Stomach (tissue), 9 donors: ENCODE measurements around the gene B4GALT4. TPM values are rescaled to one million over a fixed set of nuclear protein-coding genes. Genes with fewer than 3 reads are reported as not detected.

Experiments used
- DNase-seq, 2 donors: peaks; one replicate each; pipeline versions ENCODE4 v3.0.0 to v3.0.0-alpha.2; 2013 to 2019
- H3K27ac ChIP-seq, 5 donors: fragments of 200-600 bp in 4 of 5; sonication (generic) in 4 of 5; one replicate each; pipeline ENCODE4 v1.5.1; 2013 to 2019; ENCODE audit warnings: mild to moderate bottlenecking in 1 of 5, moderate library complexity in 1 of 5
- H3K27me3 ChIP-seq, 3 donors: fragments of 200-600 bp; sonication (generic); one replicate each; pipeline ENCODE4 v1.5.1; 2017 to 2019; ENCODE audit warnings: mixed run types in 1 of 3
- H3K36me3 ChIP-seq, 4 donors: fragments of 200-600 bp; sonication (generic); 1 replicate in 3 of 4; 2 replicates in 1 of 4; pipeline ENCODE4 v1.5.1; 2016 to 2019
- H3K4me1 ChIP-seq, 4 donors: fragments of 200-600 bp; sonication (generic); one replicate each; pipeline ENCODE4 v1.5.1; 2016 to 2019
- H3K4me3 ChIP-seq, 4 donors: fragments of 200-600 bp; sonication (generic) in 3 of 4; one replicate each; pipeline ENCODE4 v1.5.1; 2016 to 2019; ENCODE audit warnings: mild to moderate bottlenecking in 1 of 4
- H3K9me3 ChIP-seq, 4 donors: fragments of 200-600 bp; sonication (generic); one replicate each; pipeline ENCODE4 v1.5.1; 2016 to 2019
- CTCF ChIP-seq, 7 experiments: fragments of 450-650 bp in 4 of 7; fragments of 200-600 bp in 3 of 7; sonication (generic) in 3 of 7; IDR thresholded peaks; one replicate each; pipeline ENCODE4 v1.5.1; 2016 to 2019; ENCODE audit warnings: antibody characterized with exemption in 7 of 7, control low read depth in 2 of 7, mild to moderate bottlenecking in 1 of 7
- EP300 ChIP-seq: sonication (generic); formaldehyde crosslinking; IDR thresholded peaks from one replicate; pipeline ENCODE4 v1.6.1; 2017; ENCODE audit warnings: antibody characterized with exemption
- POLR2A ChIP-seq, 4 donors: fragments of 450-650 bp; IDR thresholded peaks; one replicate each; pipeline ENCODE4 v1.6.1; 2016; ENCODE audit warnings: antibody characterized with exemption in 4 of 4, control low read depth in 2 of 4, mild to moderate bottlenecking in 1 of 4, moderate library complexity in 1 of 4
- POLR2AphosphoS5 ChIP-seq, 3 donors: sonication (generic); formaldehyde crosslinking; IDR thresholded peaks; one replicate each; pipeline ENCODE4 v1.6.1; 2016; ENCODE audit warnings: antibody characterized with exemption in 3 of 3
- WGBS, 5 donors: extraction: QIAGEN DNeasy Blood & Tissue Kit in 3 of 5; methylation state at CpG; one replicate each; pipeline versions ENCODE4 v1.1.5 to v1.1.7; 2013 to 2018; 5-methylcytosine and 5-hydroxymethylcytosine counted together
- intact Hi-C: fragments of 100-400 bp; cut with DNase I; formaldehyde crosslinking; loops from one replicate; pipeline ENCODE4 v1.15.1; 2023; ENCODE audit warnings: low total_unique reads
- polyA plus RNA-seq, 3 donors: library from polyadenylated mRNA; stranded (reverse); fragments of 200-250 nt; gene quantifications; one replicate each; pipeline ENCODE4 v1.2.3, GENCODE V29; 2013
- total RNA-seq, 5 donors: library from RNA; depleted of rRNA; stranded (reverse); fragments of >200 nt; gene quantifications; one replicate each; pipeline versions ENCODE4 v1.1.0 to v1.2.3, GENCODE V29; 2014 to 2016
- donor health status: healthy with polysubstance abuse.
- donor health status: Bipolar disorder and iron deficiency.
- donor health status: healthy.

Gene B4GALT4
- total and polyA plus RNA-seq, 8 donors: 5.5 to 39.7 (median 14.0) TPM

- TF ChIP-seq EP300 (no peak), POLR2AphosphoS5 (IDR thresholded peaks at IDR 0.05) (no peak), POLR2A (IDR thresholded peaks at IDR 0.05) (no peak), CTCF (IDR thresholded peaks at IDR 0.05) (no peak)
- no peak overlapping the region for H3K27ac ChIP-seq
- H3K4me3 ChIP-seq: no peak overlapping the region
- DNase-seq: no peak
- H3K27me3 ChIP-seq: no peaks in the 10 kb centered on the region
- intact Hi-C loops: no loop called here
- WGBS, 5 donors: 76 to 99% (median 90%) methylated on average over 3 of the region's 3 CpGs
- H3K36me3 ChIP-seq: peaks cover 5 to 42% (median 34%) of the 10 kb centered on the region in 4 donors
- H3K4me1 ChIP-seq: peaks cover 0 to 19% (median 2%) of the 10 kb centered on the region in 4 donors
- H3K9me3 ChIP-seq: no peaks in the 10 kb centered on the region
Measured at GRCh38 chr3:119207512-119207875, 33.2 kb downstream of the B4GALT4 start.

- Histone ChIP-seq H3K27ac (no peak overlapping the region), H3K4me3 (no peak overlapping the region), H3K36me3 (peaks cover 2 to 36% (median 27%) of the 10 kb centered on the region in 4 donors), H3K4me1 (peaks cover 0 to 18% (median 2%) of the 10 kb centered on the region in 4 donors), H3K9me3 (no peaks in the 10 kb centered on the region), H3K27me3 (no peaks in the 10 kb centered on the region)
- intact Hi-C loops: no loop called here
- peak in 1 of 2 donors; percentile 32 for DNase-seq
- 74 to 83% (median 78%) methylated on average over 4 of the region's 4 CpGs for WGBS, 5 donors
- no peak for TF ChIP-seq CTCF (IDR thresholded peaks at IDR 0.05)
- no peak for TF ChIP-seq POLR2A (IDR thresholded peaks at IDR 0.05)
- no peak for TF ChIP-seq EP300
- no peak for TF ChIP-seq POLR2AphosphoS5 (IDR thresholded peaks at IDR 0.05)
Measured at GRCh38 chr3:119206611-119207511, 33.8 kb downstream of the B4GALT4 start.

DNA sequence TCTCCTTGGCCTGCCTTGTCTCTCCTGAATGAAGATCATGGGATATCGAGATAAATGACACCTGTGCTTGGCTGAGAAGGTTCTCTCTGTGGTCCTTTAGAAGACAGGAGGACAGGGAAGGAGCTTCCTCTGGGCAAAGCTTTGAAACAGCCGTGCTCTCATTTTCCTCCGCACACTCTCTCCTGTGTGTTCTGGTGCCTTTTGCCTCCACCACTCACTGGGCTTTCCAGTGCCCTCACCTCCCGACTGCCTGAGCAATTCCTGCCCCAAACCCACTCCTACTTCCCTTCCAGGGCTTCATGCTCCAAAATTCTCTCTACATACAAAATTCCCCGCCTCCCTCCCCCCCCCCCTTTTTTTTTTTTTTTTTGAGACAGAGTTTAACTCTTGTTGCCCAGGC is 35.0 kb downstream of the B4GALT4 start:
- Histone ChIP-seq H3K27ac (no peak overlapping the region), H3K36me3 (peaks cover 0 to 24% (median 16%) of the 10 kb centered on the region in 4 donors), H3K9me3 (no peaks in the 10 kb centered on the region), H3K4me1 (peaks cover 0 to 11% (median 2%) of the 10 kb centered on the region in 4 donors), H3K27me3 (no peaks in the 10 kb centered on the region), H3K4me3 (no peak overlapping the region)
- DNase-seq: no peak
- TF ChIP-seq POLR2A (IDR thresholded peaks at IDR 0.05) (no peak), POLR2AphosphoS5 (IDR thresholded peaks at IDR 0.05) (no peak), EP300 (no peak), CTCF (IDR thresholded peaks at IDR 0.05) (no peak)
- intact Hi-C loops: no loop called here
- WGBS, 5 donors: 70 to 77% (median 72%) methylated on average over 4 to 5 of the region's 5 CpGs

- intact Hi-C loops: no loop called here
- H3K4me1 ChIP-seq: peaks cover 0 to 11% (median 2%) of the 10 kb centered on the region in 4 donors
- 41 to 51% (median 46%) methylated on average over 8 of the region's 8 CpGs for WGBS, 5 donors
- H3K27ac ChIP-seq: no peak overlapping the region
- peaks cover 0 to 19% (median 12%) of the 10 kb centered on the region in 4 donors for H3K36me3 ChIP-seq
- no peak for DNase-seq
- no peak overlapping the region for H3K4me3 ChIP-seq
- H3K27me3 ChIP-seq: no peaks in the 10 kb centered on the region
- no peaks in the 10 kb centered on the region for H3K9me3 ChIP-seq
- no peak for TF ChIP-seq POLR2AphosphoS5 (IDR thresholded peaks at IDR 0.05)
- TF ChIP-seq EP300: no peak
- TF ChIP-seq POLR2A (IDR thresholded peaks at IDR 0.05): no peak
- TF ChIP-seq CTCF (IDR thresholded peaks at IDR 0.05): no peak
Measured at GRCh38 chr3:119205209-119205608, 35.5 kb downstream of the B4GALT4 start.
